CD4-positive, alpha-beta T cell (primary cell): ENCODE data around the gene TLCD5. TPM values are rescaled to one million over a fixed set of nuclear protein-coding genes. Genes with fewer than 3 reads are reported as not detected.

Source experiments
- ATAC-seq: fragments of 200-7000 bp; cut with Tn5 transposase; one replicate; pipeline ENCODE4 v1.10.0; 2022; ENCODE audit warnings: mild to moderate bottlenecking; ENCODE audit not compliant: poor library complexity
- CTCF ChIA-PET: fragments of 350-600 bp; sonication (Branson Sonifier 250); formaldehyde crosslinking; loops from one replicate; lab custom pipeline; 2021; ENCODE audit warnings: antibody characterized with exemption, inconsistent platforms; lab: Charles Lee
- POLR2A ChIA-PET: fragments of 350-600 bp; sonication (Branson Sonifier 250); formaldehyde crosslinking; loops from one replicate; lab custom pipeline; 2021; ENCODE audit warnings: antibody characterized with exemption, inconsistent platforms; lab: Charles Lee
- DNase-seq, 14 experiments: peaks; one replicate each; pipeline ENCODE4 v3.0.0-alpha.2; 2013 to 2020; ENCODE audit warnings: mixed read lengths in 2 of 14
- H3K27ac ChIP-seq, 2 donors: one replicate each; pipeline versions ENCODE4 v1.5.1 to v1.7.0; 2013; ENCODE audit warnings: low read length in 2 of 2, low read depth in 1 of 2, mild to moderate bottlenecking in 1 of 2
- H3K27me3 ChIP-seq, 2 experiments: 1 replicate in 1 of 2; 2 replicates in 1 of 2; pipeline versions ENCODE4 v1.6.1 to v1.7.0; 2013; ENCODE audit warnings: low read length in 2 of 2, control low read depth in 1 of 2, mild to moderate bottlenecking in 1 of 2, moderate library complexity in 1 of 2; ENCODE audit not compliant: insufficient read depth in 2 of 2, control insufficient read depth in 1 of 2
- H3K36me3 ChIP-seq: one replicate; pipeline ENCODE4 v1.6.1; 2013; ENCODE audit warnings: low read length, control low read depth; ENCODE audit not compliant: insufficient read depth
- H3K4me1 ChIP-seq: one replicate; pipeline ENCODE4 v1.6.1; 2013; ENCODE audit warnings: low read length, control low read depth; ENCODE audit not compliant: insufficient read depth
- H3K4me3 ChIP-seq: one replicate; pipeline ENCODE4 v1.5.1; 2013; ENCODE audit warnings: mild to moderate bottlenecking, low read length, moderate library complexity
- H3K9me3 ChIP-seq, 2 experiments: 1 replicate in 1 of 2; 2 replicates in 1 of 2; pipeline versions ENCODE4 v1.6.1 to v1.7.0; 2013; ENCODE audit warnings: low read length in 2 of 2, mild to moderate bottlenecking in 2 of 2, control low read depth in 1 of 2, moderate library complexity in 1 of 2; ENCODE audit not compliant: control insufficient read depth in 1 of 2, insufficient read depth in 1 of 2
- H3K27ac Mint-ChIP-seq: one replicate; pipeline ENCODE4 v1.8.0; 2020; ENCODE audit warnings: mixed read lengths
- H3K27me3 Mint-ChIP-seq: one replicate; pipeline ENCODE4 v1.8.0; 2021; ENCODE audit warnings: mixed read lengths
- H3K36me3 Mint-ChIP-seq: one replicate; pipeline ENCODE4 v1.8.0; 2021; ENCODE audit warnings: low read depth, mixed read lengths
- H3K4me1 Mint-ChIP-seq: one replicate; pipeline ENCODE4 v1.8.0; 2021; ENCODE audit warnings: low read depth, mixed read lengths
- H3K4me3 Mint-ChIP-seq: one replicate; pipeline ENCODE4 v1.8.0; 2020; ENCODE audit warnings: mild to moderate bottlenecking, mixed read lengths
- H3K9me3 Mint-ChIP-seq: one replicate; pipeline ENCODE4 v1.8.0; 2020; ENCODE audit warnings: mixed read lengths
- CTCF ChIP-seq: fragments of 200-600 bp; IDR thresholded peaks from one replicate; pipeline ENCODE4 v1.8.0; 2022; ENCODE audit warnings: antibody characterized with exemption, mild to moderate bottlenecking
- intact Hi-C, 2 experiments: fragments of 100-400 bp; cut with DNase I in 1 of 2; cut with micrococcal nuclease in 1 of 2; formaldehyde crosslinking; loops; one replicate each; pipeline versions ENCODE4 v1.15.1 to v1.9.0; 2023 to 2025; cut with DNase I, micrococcal nuclease
- total RNA-seq, 174 experiments: library from RNA in 2 of 174; stranded (reverse) in 2 of 174; gene quantifications; one replicate each; pipeline ENCODE4 v1.2.3 and lab custom pipeline; 2021 to 2026

The TLCD5 gene
- total RNA-seq, 2 experiments from 2014 or later, result not detected

- Mint-ChIP-seq H3K4me1 (peaks cover 38% of the 10 kb centered on the region), H3K36me3 (peaks cover 3% of the 10 kb centered on the region), H3K9me3 (no peaks in the 10 kb centered on the region), H3K4me3 (no peak overlapping the region), H3K27me3 (peaks cover 70% of the 10 kb centered on the region), H3K27ac (no peak overlapping the region)
- CTCF ChIA-PET, result no interaction called here
- Histone ChIP-seq H3K27ac (no peak overlapping the region), H3K36me3 (no peaks in the 10 kb centered on the region), H3K27me3 (peaks cover 35 to 70% of the 10 kb centered on the region in 2 experiments), H3K4me1 (peaks cover 39% of the 10 kb centered on the region), H3K4me3 (no peak overlapping the region), H3K9me3 (peaks cover 4 to 9% of the 10 kb centered on the region in 2 experiments)
- no peak for ATAC-seq
- POLR2A ChIA-PET, result no interaction called here
- DNase-seq, result peak in 3 of 14 experiments; percentile 16 to 20 (median 19)
- intact Hi-C loops, result loop anchor here in 1 of 2 experiments (10.0 kb wide), 1 partner anchor 475 kb away; no protein-coding TSS in a partner anchor
- no peak for TF ChIP-seq CTCF
Measured at GRCh38 chr11:120339394-120339890, 14.3 kb downstream of the TLCD5 start.

GRCh38 chr11:120340529-120340928, 15.4 kb downstream of the TLCD5 start:
- no peaks in the 10 kb centered on the region for H3K9me3 Mint-ChIP-seq
- POLR2A ChIA-PET, result no interaction called here
- Histone ChIP-seq H3K4me3 (no peak overlapping the region), H3K4me1 (peaks cover 39% of the 10 kb centered on the region), H3K36me3 (no peaks in the 10 kb centered on the region), H3K27me3 (peaks cover 35 to 70% of the 10 kb centered on the region in 2 experiments), H3K9me3 (peaks cover 4 to 9% of the 10 kb centered on the region in 2 experiments), H3K27ac (no peak overlapping the region)
- H3K27ac Mint-ChIP-seq, result no peak overlapping the region
- intact Hi-C loops, result no loop called here
- DNase-seq (no peak), ATAC-seq (no peak)
- H3K4me1 Mint-ChIP-seq, result peaks cover 41% of the 10 kb centered on the region
- peaks cover 71% of the 10 kb centered on the region for H3K27me3 Mint-ChIP-seq
- no peak overlapping the region for H3K4me3 Mint-ChIP-seq
- CTCF ChIA-PET, result no interaction called here
- peaks cover 3% of the 10 kb centered on the region for H3K36me3 Mint-ChIP-seq
- TF ChIP-seq CTCF, result no peak

- no peak overlapping the region for H3K27ac ChIP-seq
- H3K36me3 ChIP-seq, result no peaks in the 10 kb centered on the region
- Mint-ChIP-seq H3K36me3 (peaks cover 3% of the 10 kb centered on the region), H3K27me3 (peaks cover 79% of the 10 kb centered on the region), H3K27ac (no peak overlapping the region), H3K9me3 (no peaks in the 10 kb centered on the region), H3K4me3 (no peak overlapping the region), H3K4me1 (peaks cover 41% of the 10 kb centered on the region)
- no peak for TF ChIP-seq CTCF
- H3K4me1 ChIP-seq, result peaks cover 27% of the 10 kb centered on the region
- no peak for DNase-seq
- H3K27me3 ChIP-seq, result peaks cover 30 to 81% of the 10 kb centered on the region in 2 experiments
- H3K9me3 ChIP-seq, result peaks cover 0 to 9% of the 10 kb centered on the region in 2 experiments
- POLR2A ChIA-PET, result no interaction called here
- H3K4me3 ChIP-seq, result no peak overlapping the region
- CTCF ChIA-PET, result interaction anchor here (1.1 kb wide), 1 partner anchor 343 kb away, joined by 3 read pairs; no protein-coding TSS in a partner anchor
- ATAC-seq, result no peak
- intact Hi-C loops, result no loop called here
Measured at GRCh38 chr11:120342226-120342625, 17.1 kb downstream of the TLCD5 start.
